Karpas-422 (cell line): ENCODE data around the gene RAPGEF2. TPM values are rescaled to one million over a fixed set of nuclear protein-coding genes. Genes with fewer than 3 reads are reported as not detected.

Experiments
- DNase-seq: peaks from one replicate; pipeline ENCODE4 v3.0.0-alpha.2; 2015
- H2AFZ ChIP-seq: fragments of 200-600 bp; sonication (generic); 2 replicates; pipeline ENCODE4 v1.6.1; 2014; ENCODE audit warnings: antibody characterized with exemption, low read length, mixed read lengths
- H3K27ac ChIP-seq: fragments of 200-600 bp; sonication (generic); 2 replicates; pipeline ENCODE4 v1.5.1; 2014; ENCODE audit warnings: mild to moderate bottlenecking, low read length, moderate library complexity
- H3K27me3 ChIP-seq: fragments of 200-600 bp; sonication (generic); 2 replicates; pipeline ENCODE4 v1.6.1; 2014; ENCODE audit warnings: low read length, mixed read lengths
- H3K36me3 ChIP-seq: fragments of 200-600 bp; sonication (generic); 2 replicates; pipeline ENCODE4 v1.6.1; 2014; ENCODE audit warnings: low read length, mixed read lengths; ENCODE audit not compliant: insufficient read depth
- H3K4me1 ChIP-seq: fragments of 200-600 bp; sonication (generic); 2 replicates; pipeline ENCODE4 v1.6.1; 2014; ENCODE audit warnings: mild to moderate bottlenecking, low read length, mixed read lengths
- H3K4me2 ChIP-seq: fragments of 200-600 bp; sonication (generic); 2 replicates; pipeline ENCODE4 v1.6.1; 2014; ENCODE audit warnings: low read length, low read depth, mild to moderate bottlenecking; ENCODE audit not compliant: poor library complexity, severe bottlenecking
- H3K4me3 ChIP-seq: fragments of 200-600 bp; sonication (generic); 2 replicates; pipeline ENCODE4 v1.5.1; 2014; ENCODE audit warnings: mild to moderate bottlenecking, antibody characterized with exemption, low read length, mixed read lengths
- H3K79me2 ChIP-seq: fragments of 200-600 bp; sonication (generic); 2 replicates; pipeline ENCODE4 v1.6.1; 2014; ENCODE audit warnings: mild to moderate bottlenecking, low read length, mixed read lengths
- H3K9ac ChIP-seq: fragments of 200-600 bp; sonication (generic); 2 replicates; pipeline ENCODE4 v1.6.0; 2014; ENCODE audit warnings: low read length
- H3K9me2 ChIP-seq: fragments of 200-600 bp; sonication (generic), shearing (Covaris generic); replicated peaks from 2 replicates; pipeline ENCODE4 v1.6.0; 2014; ENCODE audit warnings: mild to moderate bottlenecking, low read length, moderate library complexity; ENCODE audit not compliant: insufficient read depth
- H3K9me3 ChIP-seq: fragments of 300-700, 200-600 bp; sonication (generic); 2 replicates; pipeline ENCODE4 v1.6.1; 2014; ENCODE audit warnings: low read length, mixed read lengths
- H4K20me1 ChIP-seq: fragments of 200-600 bp; sonication (generic); 2 replicates; pipeline ENCODE4 v1.6.1; 2014; ENCODE audit warnings: mild to moderate bottlenecking, antibody characterized with exemption, low read length, low read depth; ENCODE audit not compliant: insufficient read depth
- total RNA-seq: library from RNA; depleted of rRNA; stranded (reverse); fragments of >200 nt; shearing (Covaris generic); gene quantifications from 2 replicates; pipeline ENCODE4 v1.2.3, GENCODE V29; 2014; ENCODE audit warnings: low replicate concordance

The RAPGEF2 gene
- total RNA-seq, 1 experiment from 2014 or later = 5.4 TPM

DNA sequence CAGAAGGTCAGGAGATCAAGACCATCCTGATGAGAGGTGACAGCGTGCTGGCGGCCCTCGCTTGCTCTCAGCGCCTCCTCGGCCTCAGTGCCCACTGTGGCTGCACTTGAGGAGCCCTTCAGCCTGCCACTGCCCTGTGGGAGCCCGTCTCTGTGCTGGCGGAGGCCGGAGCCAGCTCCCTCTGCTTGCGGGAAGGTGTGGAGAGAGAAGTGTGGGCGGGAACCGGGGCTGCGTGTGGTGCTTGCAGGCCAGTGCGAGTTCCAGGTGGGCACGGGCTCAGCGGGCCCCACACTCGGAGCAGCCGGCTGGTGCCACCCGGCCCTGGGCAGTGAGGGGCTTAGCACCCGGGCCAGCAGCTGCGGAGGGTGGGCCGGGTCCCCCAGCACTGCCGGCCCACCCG lies 286.9 kb downstream of the RAPGEF2 start:
- Histone ChIP-seq H3K9ac (no peak overlapping the region), H3K9me3 (no peaks in the 10 kb centered on the region), H3K9me2 (no peaks in the 10 kb centered on the region), H3K36me3 (no peaks in the 10 kb centered on the region), H3K4me3 (no peak overlapping the region), H3K27me3 (no peaks in the 10 kb centered on the region), H3K79me2 (no peaks in the 10 kb centered on the region), H2AFZ (no peak overlapping the region), H3K27ac (no peak overlapping the region), H4K20me1 (no peaks in the 10 kb centered on the region), H3K4me2 (no peak overlapping the region), H3K4me1 (no peaks in the 10 kb centered on the region)
- DNase-seq = no peak

DNA sequence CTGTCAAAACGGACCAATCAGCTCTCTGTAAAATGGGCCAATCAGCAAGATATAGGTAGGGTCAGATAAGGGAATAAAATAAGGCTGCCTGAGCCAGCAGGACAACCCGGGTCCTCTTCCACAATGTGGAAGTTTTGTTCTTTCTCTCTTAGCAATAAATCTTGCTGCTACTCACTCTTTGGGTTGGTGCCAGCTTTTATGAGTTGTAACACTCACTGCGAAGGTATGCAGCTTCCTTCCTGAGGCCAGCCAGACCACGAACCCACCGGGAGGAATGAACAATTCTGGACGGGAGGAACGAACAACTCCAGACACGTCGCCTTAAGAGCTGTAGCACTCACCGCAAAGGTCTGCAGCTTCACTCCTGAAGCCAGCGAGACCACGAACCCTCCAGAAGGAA lies 287.8 kb downstream of the RAPGEF2 start:
- Histone ChIP-seq H3K4me1 (no peaks in the 10 kb centered on the region), H3K27ac (no peak overlapping the region), H3K27me3 (no peaks in the 10 kb centered on the region), H3K4me2 (no peak overlapping the region), H3K9me3 (no peaks in the 10 kb centered on the region), H3K9ac (no peak overlapping the region), H3K36me3 (no peaks in the 10 kb centered on the region), H2AFZ (no peak overlapping the region), H3K4me3 (no peak overlapping the region), H3K9me2 (no peaks in the 10 kb centered on the region), H3K79me2 (no peaks in the 10 kb centered on the region), H4K20me1 (no peaks in the 10 kb centered on the region)
- DNase-seq = no peak

DNA sequence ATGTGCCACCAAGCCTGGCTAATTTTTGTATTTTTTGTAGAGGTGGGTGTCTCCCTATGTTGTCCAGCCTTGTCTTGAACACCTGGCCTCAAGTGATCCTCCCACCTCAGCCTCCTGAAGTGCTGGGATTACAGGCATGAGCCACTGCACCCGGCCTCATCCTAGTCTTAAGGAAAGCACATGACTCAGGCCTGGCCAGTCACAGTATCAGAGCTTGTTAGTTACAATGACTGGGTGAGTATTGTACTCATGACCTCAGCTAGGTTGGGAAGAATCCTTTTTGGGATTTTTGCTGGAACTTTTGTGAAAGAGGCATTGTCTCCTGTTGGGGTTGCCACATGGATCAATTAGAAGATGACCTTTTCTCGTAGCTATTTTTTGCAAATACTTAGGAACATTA lies 292.8 kb downstream of the RAPGEF2 start:
- no peaks in the 10 kb centered on the region for H3K36me3 ChIP-seq
- H2AFZ ChIP-seq = no peak overlapping the region
- no peaks in the 10 kb centered on the region for H3K79me2 ChIP-seq
- H3K4me1 ChIP-seq = no peaks in the 10 kb centered on the region
- no peak for DNase-seq
- no peaks in the 10 kb centered on the region for H3K9me3 ChIP-seq
- no peaks in the 10 kb centered on the region for H4K20me1 ChIP-seq
- H3K9me2 ChIP-seq = no peaks in the 10 kb centered on the region
- H3K9ac ChIP-seq = no peak overlapping the region
- H3K27me3 ChIP-seq = no peaks in the 10 kb centered on the region
- no peak overlapping the region for H3K4me2 ChIP-seq
- H3K4me3 ChIP-seq = no peak overlapping the region
- no peak overlapping the region for H3K27ac ChIP-seq

DNA sequence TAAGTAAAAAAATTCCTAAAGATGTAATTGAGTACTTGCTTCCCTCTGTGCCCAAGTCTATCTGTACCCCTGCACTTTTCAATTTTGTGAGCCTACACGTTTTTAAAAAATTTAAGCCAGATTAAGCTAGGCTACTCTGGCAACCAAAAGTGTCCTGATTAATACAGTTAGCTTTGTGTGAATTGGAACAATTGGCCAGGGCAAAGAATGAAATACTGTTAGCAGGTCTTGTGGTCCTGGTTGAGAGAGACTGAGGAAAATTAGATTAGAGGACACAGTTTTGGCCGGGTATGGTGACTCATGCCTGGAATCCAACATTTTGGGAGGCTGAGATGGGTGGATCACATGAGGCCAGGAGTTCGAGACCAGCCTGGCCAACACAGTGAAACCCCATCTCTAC lies 293.3 kb downstream of the RAPGEF2 start:
- H3K4me1 ChIP-seq = no peaks in the 10 kb centered on the region

DNA sequence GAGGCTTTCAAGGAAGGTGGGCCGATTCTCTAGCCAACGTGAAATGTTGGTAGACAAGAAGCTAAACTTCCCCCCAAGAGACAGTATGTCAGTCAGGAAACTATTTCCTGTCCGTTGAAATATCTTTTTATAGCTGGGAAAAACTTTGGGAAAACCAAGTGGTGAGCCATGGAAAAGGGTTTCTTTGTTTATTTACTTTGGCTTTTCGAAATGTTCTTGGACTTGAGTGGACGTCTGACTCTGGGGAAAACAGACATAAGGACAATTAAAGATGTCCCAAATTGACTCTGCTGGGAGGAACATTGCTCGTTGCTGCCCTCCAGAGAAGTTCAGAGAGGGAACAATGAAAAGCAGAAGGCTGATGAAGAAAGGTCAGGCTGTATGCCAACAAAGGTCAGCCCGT lies 295.4 kb downstream of the RAPGEF2 start:
- H3K4me3 ChIP-seq = no peak overlapping the region
- no peak overlapping the region for H2AFZ ChIP-seq
- no peak overlapping the region for H3K9ac ChIP-seq
- DNase-seq = no peak
- no peaks in the 10 kb centered on the region for H3K9me3 ChIP-seq
- H3K4me2 ChIP-seq = no peak overlapping the region
- H3K27me3 ChIP-seq = no peaks in the 10 kb centered on the region
- H3K9me2 ChIP-seq = no peaks in the 10 kb centered on the region
- H3K4me1 ChIP-seq = no peaks in the 10 kb centered on the region
- no peaks in the 10 kb centered on the region for H4K20me1 ChIP-seq
- no peaks in the 10 kb centered on the region for H3K36me3 ChIP-seq
- H3K27ac ChIP-seq = no peak overlapping the region
- no peaks in the 10 kb centered on the region for H3K79me2 ChIP-seq

More for the DNA sequence above, 293.3 kb downstream of the RAPGEF2 start:
- Histone ChIP-seq H2AFZ (no peak overlapping the region), H3K36me3 (no peaks in the 10 kb centered on the region), H3K4me3 (no peak overlapping the region), H3K79me2 (no peaks in the 10 kb centered on the region), H3K9me3 (no peaks in the 10 kb centered on the region), H3K27ac (no peak overlapping the region), H3K9ac (no peak overlapping the region), H4K20me1 (no peaks in the 10 kb centered on the region), H3K27me3 (no peaks in the 10 kb centered on the region), H3K9me2 (no peaks in the 10 kb centered on the region), H3K4me2 (no peak overlapping the region)
- no peak for DNase-seq

DNA sequence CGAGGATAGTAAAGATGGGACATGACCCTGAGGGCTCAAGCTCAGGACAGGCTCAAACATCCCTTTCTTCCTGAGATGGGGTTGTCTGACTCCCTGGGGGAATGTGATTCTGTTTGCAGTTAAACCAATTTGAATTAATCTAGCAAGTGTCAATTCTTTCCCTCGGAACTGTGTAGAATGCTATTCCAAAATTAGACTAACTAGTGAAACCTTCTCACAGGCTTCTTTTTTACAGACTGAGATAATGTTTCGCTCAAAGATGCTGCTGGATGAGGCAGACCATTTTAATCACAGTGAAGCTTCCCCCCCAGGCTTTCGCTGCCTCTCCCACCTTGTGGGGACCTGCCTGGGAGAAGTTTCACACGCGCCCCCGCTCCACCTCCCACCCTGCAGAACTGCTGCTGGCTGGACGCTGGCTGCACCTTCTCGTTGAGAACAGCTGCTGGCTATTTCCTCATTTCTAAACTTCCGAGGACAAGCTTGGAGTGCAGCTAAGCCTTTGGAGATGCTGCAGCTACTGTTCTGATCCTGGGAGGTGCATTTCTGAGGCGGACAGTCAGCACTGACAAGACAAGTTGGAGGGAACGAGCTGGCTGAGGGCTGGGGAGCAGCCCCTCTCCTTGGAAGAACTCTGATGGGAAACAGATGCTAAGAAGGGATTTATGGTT lies 297.8 kb downstream of the RAPGEF2 start:
- Histone ChIP-seq H3K4me3 (no peak overlapping the region), H4K20me1 (no peaks in the 10 kb centered on the region), H3K4me1 (no peaks in the 10 kb centered on the region), H3K9me2 (no peaks in the 10 kb centered on the region), H3K27me3 (0 out of 2 replicates have a peak, but pooled peaks cover under 1% of the 10 kb centered on the region), H3K9ac (no peak overlapping the region), H3K4me2 (no peak overlapping the region), H3K79me2 (no peaks in the 10 kb centered on the region), H3K36me3 (no peaks in the 10 kb centered on the region), H3K27ac (no peak overlapping the region), H2AFZ (no peak overlapping the region), H3K9me3 (no peaks in the 10 kb centered on the region)
- no peak for DNase-seq

DNA sequence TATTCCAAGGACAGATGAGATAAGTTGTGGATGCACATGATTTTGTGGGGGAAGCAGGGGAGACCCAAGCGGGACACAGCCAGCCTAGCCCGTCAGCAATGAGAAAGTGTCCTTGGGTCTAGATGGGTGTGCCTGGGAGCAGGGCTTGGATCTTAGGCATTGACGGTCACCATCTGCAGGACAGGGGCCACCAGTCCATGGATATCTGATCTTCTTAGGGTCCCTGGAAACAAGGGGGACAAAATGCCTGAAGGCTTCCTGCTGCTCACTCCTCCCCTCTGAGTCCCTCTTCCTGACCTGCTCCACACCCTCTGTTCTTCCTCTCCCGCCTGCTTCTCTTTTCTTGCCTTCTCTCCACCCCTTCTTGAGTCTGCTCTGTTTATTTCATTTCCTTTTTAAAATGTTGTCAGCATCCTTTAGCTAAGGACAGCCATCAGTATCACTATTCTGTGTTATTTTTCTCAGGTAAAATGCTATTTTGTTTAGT lies 298.4 kb downstream of the RAPGEF2 start:
- Histone ChIP-seq H3K4me1 (no peaks in the 10 kb centered on the region), H3K9ac (no peak overlapping the region), H3K4me2 (no peak overlapping the region), H3K79me2 (no peaks in the 10 kb centered on the region), H3K27ac (no peak overlapping the region), H3K9me3 (no peaks in the 10 kb centered on the region), H3K36me3 (no peaks in the 10 kb centered on the region), H3K9me2 (no peaks in the 10 kb centered on the region), H4K20me1 (no peaks in the 10 kb centered on the region), H2AFZ (no peak overlapping the region), H3K27me3 (0 out of 2 replicates have a peak, but pooled peaks cover 3% of the 10 kb centered on the region), H3K4me3 (no peak overlapping the region)
- no peak for DNase-seq

DNA sequence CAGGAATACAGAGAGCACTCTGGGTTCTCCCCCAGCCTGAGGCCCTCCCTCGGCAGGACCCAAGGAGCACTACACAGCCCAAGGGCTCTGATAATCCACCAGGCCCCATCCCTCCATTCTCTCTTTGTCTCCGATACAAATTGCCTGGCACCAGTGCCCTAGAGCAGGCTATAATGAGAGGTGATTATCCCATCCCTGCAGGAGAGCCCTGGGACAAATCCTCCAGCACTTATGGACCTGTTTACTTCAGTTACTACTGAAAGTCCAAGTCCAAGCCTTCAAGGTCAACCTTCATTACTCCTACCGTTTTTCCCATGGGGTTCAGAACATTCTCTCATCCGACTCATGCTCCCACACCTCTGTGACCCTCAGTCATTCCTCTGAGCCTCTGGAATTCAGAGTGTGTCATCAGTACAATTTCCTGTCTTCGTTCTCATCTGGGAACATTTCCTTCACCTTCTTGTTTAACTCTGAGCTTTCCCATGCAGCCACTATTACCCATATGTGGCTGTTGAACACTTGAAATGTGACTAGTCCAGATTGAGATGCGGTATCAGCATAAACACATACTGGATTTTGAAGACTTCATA lies 299.0 kb downstream of the RAPGEF2 start:
- H3K27me3 ChIP-seq = 0 out of 2 replicates have a peak, but pooled peaks cover 3% of the 10 kb centered on the region
- H3K36me3 ChIP-seq = no peaks in the 10 kb centered on the region
- H3K9ac ChIP-seq = no peak overlapping the region
- no peak overlapping the region for H3K27ac ChIP-seq
- no peak for DNase-seq
- no peaks in the 10 kb centered on the region for H3K79me2 ChIP-seq
- no peaks in the 10 kb centered on the region for H3K4me1 ChIP-seq
- H3K4me3 ChIP-seq = no peak overlapping the region
- H2AFZ ChIP-seq = no peak overlapping the region
- H3K4me2 ChIP-seq = no peak overlapping the region
- H3K9me3 ChIP-seq = no peaks in the 10 kb centered on the region
- H3K9me2 ChIP-seq = peaks cover 4% of the 10 kb centered on the region; the same call in 1 of the 2 replicates
- no peaks in the 10 kb centered on the region for H4K20me1 ChIP-seq
